ENCODE data around the gene NANOS3.
"Not testable (repeated sequence)": the region's sequence is repeated elsewhere in the genome, so short reads cannot be mapped to it uniquely, and the experiment has no call there.

NANOS3 gene

GRCh38 chr19:13843104-13843921 lies 33.6 kb upstream of the NANOS3 start:
- DNase-seq, result no peak

- DNase-seq, result no peak
These were observed 32.8 kb upstream of the NANOS3 start for GRCh38 chr19:13844130-13844631.

- peak; percentile 95 to 96 (median 95) for DNase-seq
These were observed 30.2 kb upstream of the NANOS3 start for GRCh38 chr19:13846557-13847406.

- DNase-seq, result peak; percentile 86 to 95 (median 90)
These were observed 29.3 kb upstream of the NANOS3 start for GRCh38 chr19:13847407-13848339.

- DNase-seq, result no peak
These were observed 28.6 kb upstream of the NANOS3 start for GRCh38 chr19:13848340-13848677.

- DNase-seq, result no peak
These were observed 27.9 kb upstream of the NANOS3 start for GRCh38 chr19:13848798-13849676.

GRCh38 chr19:13849991-13850909 lies 26.7 kb upstream of the NANOS3 start:
- peak; percentile 84 to 96 (median 93) for DNase-seq

- peak; percentile 95 to 96 (median 95) for DNase-seq
These were observed 25.8 kb upstream of the NANOS3 start for GRCh38 chr19:13850910-13851733.

- DNase-seq, result not testable (repeated sequence)
These were observed 25.2 kb upstream of the NANOS3 start for GRCh38 chr19:13851734-13852114.

GRCh38 chr19:13852171-13852707 lies 24.7 kb upstream of the NANOS3 start:
- not testable (repeated sequence) for DNase-seq

GRCh38 chr19:13856497-13856896 lies 20.4 kb upstream of the NANOS3 start:
- no peak for DNase-seq

- DNase-seq, result peak; percentile 32 to 53 (median 40)
These were observed 17.5 kb upstream of the NANOS3 start for GRCh38 chr19:13859361-13859880.

GRCh38 chr19:13860679-13861391 lies 16.1 kb upstream of the NANOS3 start:
- no peak for DNase-seq

- DNase-seq, result peak; percentile 71 to 84 (median 71)
These were observed 15.6 kb upstream of the NANOS3 start for GRCh38 chr19:13861392-13861713.

GRCh38 chr19:13861714-13862531 lies 15.0 kb upstream of the NANOS3 start:
- peak; percentile 93 to 97 (median 96) for DNase-seq

- DNase-seq, result peak in 1 of 3 donors; percentile 39
These were observed 12.8 kb upstream of the NANOS3 start for GRCh38 chr19:13864046-13864666.

All from suppressor macrophage treated with lipopolysaccharide for 1 hour (primary cell).